PC-9 (cell line): Measurements from ENCODE around the gene TAMM41. TPM values are rescaled to one million over a fixed set of nuclear protein-coding genes. Genes with fewer than 3 reads are reported as not detected.
"Not testable (repeated sequence)": the region's sequence is repeated elsewhere in the genome, so short reads cannot be mapped to it uniquely, and the experiment has no call there.

Experiments used
- BruUV-seq: library from RNA; stranded (reverse); fragments of 400-500 nt; replicated peaks from 2 replicates; lab custom pipeline; 2021; lab: Mats Ljungman, UMichigan
- CTCF ChIA-PET: fragments of 300-600 bp; sonication (Branson Sonifier 250); formaldehyde crosslinking; loops from one replicate; lab custom pipeline; 2022; ENCODE audit warnings: antibody characterized with exemption; lab: Charles Lee
- POLR2A ChIA-PET: fragments of 300-600 bp; sonication (Branson Sonifier 250); formaldehyde crosslinking; loops from one replicate; lab custom pipeline; 2022; ENCODE audit warnings: antibody characterized with exemption; ENCODE audit not compliant: unreplicated experiment; lab: Charles Lee
- DNase-seq, 2 experiments: peaks; one replicate each; pipeline versions ENCODE4 v3.0.0 to v3.0.0-alpha.2; 2015 to 2022; ENCODE audit warnings: mixed read lengths in 1 of 2
- H2AFZ ChIP-seq: fragments of 200-600 bp; sonication (generic); 2 replicates; pipeline ENCODE4 v1.8.1; 2017; ENCODE audit warnings: antibody characterized with exemption
- H3F3A ChIP-seq: fragments of 200-600 bp; sonication (generic); 2 replicates; pipeline ENCODE4 v1.8.1; 2017; ENCODE audit warnings: antibody characterized with exemption, mild to moderate bottlenecking, low read depth; ENCODE audit not compliant: insufficient read depth
- H3K27ac ChIP-seq: fragments of 200-600 bp; sonication (generic); 2 replicates; pipeline ENCODE4 v1.6.1; 2016; ENCODE audit warnings: mixed run types
- H3K27me3 ChIP-seq: fragments of 200-600 bp; sonication (generic); 2 replicates; pipeline ENCODE4 v1.6.1; 2016; ENCODE audit warnings: low read depth, mixed run types; ENCODE audit not compliant: insufficient read depth
- H3K36me3 ChIP-seq: fragments of 200-600 bp; sonication (generic); 2 replicates; pipeline ENCODE4 v1.6.1; 2016; ENCODE audit warnings: low read depth, mixed run types
- H3K4me1 ChIP-seq: fragments of 200-600 bp; sonication (generic); replicated peaks from 2 replicates; pipeline ENCODE4 v1.6.1; 2016; ENCODE audit warnings: mixed run types; ENCODE audit not compliant: insufficient read depth
- H3K4me2 ChIP-seq: fragments of 200-600 bp; sonication (generic); 2 replicates; pipeline ENCODE4 v1.6.1; 2017; ENCODE audit warnings: mixed run types
- H3K4me3 ChIP-seq: fragments of 200-600 bp; sonication (generic); 2 replicates; pipeline ENCODE4 v1.6.1; 2016; ENCODE audit warnings: mixed run types
- H3K79me2 ChIP-seq: fragments of 200-600 bp; sonication (generic); 2 replicates; pipeline ENCODE4 v1.6.1; 2017; ENCODE audit warnings: low read depth, mixed run types
- H3K9me2 ChIP-seq: fragments of 200-600 bp; sonication (generic); 2 replicates; pipeline ENCODE4 v1.8.1; 2017; ENCODE audit warnings: mild to moderate bottlenecking; ENCODE audit not compliant: insufficient read depth
- H3K9me3 ChIP-seq: fragments of 200-600 bp; sonication (generic); 2 replicates; pipeline ENCODE4 v1.8.1; 2016; ENCODE audit warnings: low read depth; ENCODE audit not compliant: insufficient read depth
- H4K20me1 ChIP-seq: fragments of 200-600 bp; sonication (generic); 2 replicates; pipeline ENCODE4 v1.8.1; 2017; ENCODE audit not compliant: insufficient read depth
- EZH2 ChIP-seq: fragments of 200-600 bp; sonication (generic); IDR thresholded peaks from 2 replicates; pipeline ENCODE4 v1.8.0; 2017; ENCODE audit warnings: antibody characterized with exemption, low read depth
- intact Hi-C: fragments of 100-400 bp; cut with micrococcal nuclease; formaldehyde crosslinking; loops from one replicate; pipeline ENCODE4 v1.10.0; 2022; ENCODE audit not compliant: unreplicated experiment
- total RNA-seq: library from RNA; stranded (reverse); gene quantifications from 2 replicates; pipeline ENCODE4 v1.2.3, GENCODE V29; 2021
- TF ChIP-seq, protein P1 (sequence below): fragments of 200-600 bp; sonication (generic); conservative IDR thresholded peaks from 2 replicates; pipeline ENCODE4 v1.6.1; 2017; ENCODE audit warnings: mixed run types, antibody characterized with exemption, mild to moderate bottlenecking, moderate library complexity

Gene TAMM41
- total RNA-seq, 1 experiment from 2014 or later: 25.3 TPM

DNA sequence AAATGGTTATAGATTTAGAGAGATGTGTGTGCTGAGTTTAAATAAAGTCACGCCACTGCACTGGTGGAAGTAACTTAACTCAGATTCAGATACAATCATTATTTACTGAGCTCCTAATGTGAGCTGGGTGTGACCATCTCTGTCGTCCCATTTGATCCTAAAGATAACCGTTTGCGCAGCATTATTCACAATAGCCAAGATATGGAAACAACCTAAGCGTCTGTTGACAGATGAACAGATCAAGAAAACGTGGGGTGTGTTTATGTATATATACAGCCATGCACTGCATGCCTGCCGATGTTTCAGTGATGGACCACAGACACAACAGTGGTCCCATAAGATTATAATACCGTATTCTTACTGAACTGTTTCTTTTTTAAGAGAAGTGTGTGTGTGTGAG, 71.2 kb downstream of the TAMM41 start:
- POLR2A ChIA-PET: no interaction called here

DNA sequence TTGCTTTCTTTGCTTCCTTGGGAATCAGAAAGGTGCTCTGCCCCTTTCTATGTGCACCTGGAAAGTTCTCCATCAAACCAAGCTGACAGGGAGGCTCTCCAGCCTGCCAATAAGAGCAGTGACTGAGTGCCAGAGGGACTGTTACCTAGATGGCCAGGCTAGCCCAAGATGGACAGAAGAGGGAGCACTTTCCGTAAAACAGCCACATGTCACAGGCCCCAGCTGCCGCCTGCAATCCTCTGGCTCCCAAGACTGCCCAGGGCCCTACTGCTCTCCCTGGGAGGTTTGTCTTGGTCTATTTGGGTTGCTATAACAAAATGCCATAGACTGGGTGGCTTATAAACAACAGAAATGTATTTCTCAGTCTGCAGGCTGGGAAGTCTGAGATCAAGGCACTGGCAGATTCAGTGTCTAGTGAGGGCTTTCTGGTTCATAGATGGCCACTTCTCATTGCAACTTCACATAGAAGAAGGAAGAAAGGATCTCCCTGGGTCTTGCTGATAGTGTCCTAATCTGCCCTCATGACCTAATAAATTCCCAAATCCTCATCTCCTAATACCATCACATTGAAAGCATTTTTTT, 72.3 kb downstream of the TAMM41 start:
- no peaks in the 10 kb centered on the region for H3K79me2 ChIP-seq
- H3K36me3 ChIP-seq: no peaks in the 10 kb centered on the region
- ChIA-PET CTCF (no interaction called here), POLR2A (no interaction called here)
- no peak overlapping the region for H3K4me3 ChIP-seq
- no peak overlapping the region for H2AFZ ChIP-seq
- BruUV-seq: no TSS peak
- no peaks in the 10 kb centered on the region for H3K9me3 ChIP-seq
- H3K27me3 ChIP-seq: no peaks in the 10 kb centered on the region
- no peak overlapping the region for H3K4me2 ChIP-seq
- peak in 1 of 2 experiments; percentile 41 for DNase-seq
- no peaks in the 10 kb centered on the region for H4K20me1 ChIP-seq
- no peak for TF ChIP-seq EZH2
- TF ChIP-seq, protein P1, sequence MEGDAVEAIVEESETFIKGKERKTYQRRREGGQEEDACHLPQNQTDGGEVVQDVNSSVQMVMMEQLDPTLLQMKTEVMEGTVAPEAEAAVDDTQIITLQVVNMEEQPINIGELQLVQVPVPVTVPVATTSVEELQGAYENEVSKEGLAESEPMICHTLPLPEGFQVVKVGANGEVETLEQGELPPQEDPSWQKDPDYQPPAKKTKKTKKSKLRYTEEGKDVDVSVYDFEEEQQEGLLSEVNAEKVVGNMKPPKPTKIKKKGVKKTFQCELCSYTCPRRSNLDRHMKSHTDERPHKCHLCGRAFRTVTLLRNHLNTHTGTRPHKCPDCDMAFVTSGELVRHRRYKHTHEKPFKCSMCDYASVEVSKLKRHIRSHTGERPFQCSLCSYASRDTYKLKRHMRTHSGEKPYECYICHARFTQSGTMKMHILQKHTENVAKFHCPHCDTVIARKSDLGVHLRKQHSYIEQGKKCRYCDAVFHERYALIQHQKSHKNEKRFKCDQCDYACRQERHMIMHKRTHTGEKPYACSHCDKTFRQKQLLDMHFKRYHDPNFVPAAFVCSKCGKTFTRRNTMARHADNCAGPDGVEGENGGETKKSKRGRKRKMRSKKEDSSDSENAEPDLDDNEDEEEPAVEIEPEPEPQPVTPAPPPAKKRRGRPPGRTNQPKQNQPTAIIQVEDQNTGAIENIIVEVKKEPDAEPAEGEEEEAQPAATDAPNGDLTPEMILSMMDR: peak; percentile 66; the same call in 1 of the 2 replicates
- H3K4me1 ChIP-seq: peaks cover 34% of the 10 kb centered on the region
- no peak overlapping the region for H3K27ac ChIP-seq
- no peaks in the 10 kb centered on the region for H3K9me2 ChIP-seq
- intact Hi-C loops: loop anchor here (10.0 kb wide), 1 partner anchor 100 kb away; no protein-coding TSS in a partner anchor
- peaks cover 34% of the 10 kb centered on the region for H3F3A ChIP-seq

More for the DNA sequence above, 71.2 kb downstream of the TAMM41 start:
- Histone ChIP-seq H3K4me1 (peaks cover 25% of the 10 kb centered on the region), H3K36me3 (no peaks in the 10 kb centered on the region), H3K27ac (no peak overlapping the region), H2AFZ (no peak overlapping the region), H3K27me3 (no peaks in the 10 kb centered on the region), H3K4me2 (no peak overlapping the region), H3K9me3 (no peaks in the 10 kb centered on the region), H3F3A (peaks cover 27% of the 10 kb centered on the region), H3K79me2 (no peaks in the 10 kb centered on the region), H4K20me1 (no peaks in the 10 kb centered on the region), H3K9me2 (no peaks in the 10 kb centered on the region), H3K4me3 (no peak overlapping the region)
- CTCF ChIA-PET: no interaction called here
- TF ChIP-seq, protein P1: no peak
- no peak for TF ChIP-seq EZH2
- intact Hi-C loops: loop anchor here (10.0 kb wide), 1 partner anchor 101 kb away; no protein-coding TSS in a partner anchor
- no TSS peak for BruUV-seq
- DNase-seq: no peak

- H3K79me2 ChIP-seq, BruUV-seq, H4K20me1 ChIP-seq, H3K4me3 ChIP-seq, CTCF ChIA-PET, H3K27me3 ChIP-seq, H3K9me2 ChIP-seq, H3K36me3 ChIP-seq, H3K9me3 ChIP-seq: not testable (repeated sequence)
- POLR2A ChIA-PET: interaction anchor here (0.6 to 0.7 kb wide), 3 partner anchors 72 to 1250 kb away, joined by 3 to 7 read pairs (median 5); no protein-coding TSS in a partner anchor
- Histone ChIP-seq H3K27ac (peak overlapping the region; percentile 96), H2AFZ (0 out of 2 replicates have a peak overlapping the region, but pooled peaks have one; percentile 34), H3K4me2 (peak overlapping the region; percentile 90), H3F3A (peaks cover 30% of the 10 kb centered on the region), H3K4me1 (peaks cover 39% of the 10 kb centered on the region)
- DNase-seq: peak in 1 of 2 experiments; percentile 29
- intact Hi-C loops: loop anchor here (1.0 to 10.0 kb wide), 2 partner anchors 97 to 172 kb away; no protein-coding TSS in a partner anchor
Observed at GRCh38 chr3:11771931-11772330, 74.8 kb downstream of the TAMM41 start.
